GM10266 (cell line): ENCODE results near the gene SEH1L.

Source experiments
- DNase-seq: peaks from one replicate; pipeline ENCODE4 v3.0.0; 2012; ENCODE audit errors: extremely low spot score
- TF ChIP-seq, protein P1 (sequence below): IDR thresholded peaks from 2 replicates; pipeline ENCODE4 v1.5.1; 2012; ENCODE audit warnings: mild to moderate bottlenecking, low read depth; ENCODE audit not compliant: control insufficient read depth, insufficient read depth; ENCODE audit errors: missing control alignments

The SEH1L gene

DNA sequence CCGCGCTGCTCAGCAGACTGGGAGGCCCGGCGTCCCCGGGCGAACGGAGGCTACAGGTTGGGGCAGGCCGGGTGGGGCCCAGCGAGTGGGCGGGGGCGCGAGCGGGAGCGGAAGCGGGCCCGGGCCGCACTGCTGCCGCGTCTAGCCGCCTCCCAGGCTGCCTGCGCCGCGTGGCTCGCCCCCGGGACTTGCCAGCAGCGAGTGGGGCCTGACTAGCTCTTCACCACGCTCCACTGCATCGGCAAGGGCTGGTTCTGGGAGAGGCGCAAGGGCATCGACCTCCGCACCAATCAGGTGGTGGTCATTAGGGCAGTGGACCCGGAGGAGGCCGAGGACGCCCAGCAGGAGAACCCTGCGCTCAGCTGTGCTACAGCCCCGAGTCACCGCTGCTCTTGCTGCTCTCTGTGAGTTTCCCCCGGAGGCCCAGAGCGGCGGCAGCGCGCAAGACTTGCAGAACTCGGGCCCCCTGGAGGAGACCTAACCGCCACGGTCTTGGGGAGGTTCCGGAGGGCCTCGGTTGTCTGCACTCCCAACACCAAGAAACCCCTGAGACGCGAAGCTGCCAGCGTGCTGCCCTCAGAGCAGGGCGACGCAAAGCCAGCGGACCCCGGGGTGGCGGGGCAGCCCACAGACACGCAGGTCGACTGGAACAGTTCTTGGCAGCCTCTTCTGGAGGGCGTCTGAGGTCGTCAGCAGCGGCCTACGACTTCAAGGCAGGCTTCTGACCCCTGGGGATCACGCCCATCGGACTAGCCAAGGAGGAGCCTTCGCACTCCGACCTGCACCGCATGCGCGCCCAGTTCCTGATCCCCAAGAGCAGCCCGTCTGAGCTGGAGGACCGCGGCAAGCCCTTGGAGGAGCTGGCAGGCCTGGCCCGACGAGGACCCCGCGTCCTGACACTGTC, 36.5 kb upstream of the SEH1L start:
- TF ChIP-seq, protein P1, sequence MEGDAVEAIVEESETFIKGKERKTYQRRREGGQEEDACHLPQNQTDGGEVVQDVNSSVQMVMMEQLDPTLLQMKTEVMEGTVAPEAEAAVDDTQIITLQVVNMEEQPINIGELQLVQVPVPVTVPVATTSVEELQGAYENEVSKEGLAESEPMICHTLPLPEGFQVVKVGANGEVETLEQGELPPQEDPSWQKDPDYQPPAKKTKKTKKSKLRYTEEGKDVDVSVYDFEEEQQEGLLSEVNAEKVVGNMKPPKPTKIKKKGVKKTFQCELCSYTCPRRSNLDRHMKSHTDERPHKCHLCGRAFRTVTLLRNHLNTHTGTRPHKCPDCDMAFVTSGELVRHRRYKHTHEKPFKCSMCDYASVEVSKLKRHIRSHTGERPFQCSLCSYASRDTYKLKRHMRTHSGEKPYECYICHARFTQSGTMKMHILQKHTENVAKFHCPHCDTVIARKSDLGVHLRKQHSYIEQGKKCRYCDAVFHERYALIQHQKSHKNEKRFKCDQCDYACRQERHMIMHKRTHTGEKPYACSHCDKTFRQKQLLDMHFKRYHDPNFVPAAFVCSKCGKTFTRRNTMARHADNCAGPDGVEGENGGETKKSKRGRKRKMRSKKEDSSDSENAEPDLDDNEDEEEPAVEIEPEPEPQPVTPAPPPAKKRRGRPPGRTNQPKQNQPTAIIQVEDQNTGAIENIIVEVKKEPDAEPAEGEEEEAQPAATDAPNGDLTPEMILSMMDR, result no peak
- peak; percentile 68 for DNase-seq

DNA sequence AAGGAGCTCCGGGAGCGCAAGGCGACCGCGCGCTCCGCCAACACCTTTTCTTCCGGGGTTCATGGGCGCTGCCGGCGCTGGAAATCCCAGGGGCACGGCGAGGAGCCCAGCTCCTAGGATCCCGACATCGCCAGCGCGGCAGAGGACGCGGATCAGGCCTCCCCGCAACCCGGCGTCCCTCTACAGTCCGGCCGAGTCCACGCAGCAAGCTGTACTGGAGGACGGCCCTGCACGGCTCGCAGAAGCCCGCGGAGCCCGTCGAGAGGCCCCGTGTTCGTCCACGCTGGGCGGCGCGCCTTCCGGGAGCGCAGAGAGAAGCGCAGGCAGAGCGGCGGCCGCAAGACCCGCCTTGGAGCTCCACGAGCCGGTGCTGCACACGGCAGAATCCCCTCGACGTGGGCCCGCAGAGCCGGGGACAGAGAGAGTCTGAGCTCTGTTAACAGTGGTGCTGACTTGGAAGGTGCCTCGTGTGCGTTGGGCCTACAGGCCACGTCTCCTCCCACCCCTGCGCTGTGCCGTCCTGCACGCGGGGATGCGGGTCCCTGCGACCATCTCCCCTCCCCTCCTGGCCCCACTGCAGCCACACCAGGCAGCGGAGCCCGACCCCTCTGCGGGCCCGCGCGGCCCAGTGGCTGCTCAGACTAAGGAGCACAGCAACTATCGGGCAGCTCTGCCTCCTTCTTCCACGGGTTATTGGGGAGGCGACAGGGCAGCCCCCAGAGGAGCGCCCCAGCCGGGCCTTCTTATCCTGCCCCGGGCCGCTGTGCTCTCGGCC, 35.7 kb upstream of the SEH1L start:
- TF ChIP-seq, protein P1, result no peak
- DNase-seq, result no peak

DNA sequence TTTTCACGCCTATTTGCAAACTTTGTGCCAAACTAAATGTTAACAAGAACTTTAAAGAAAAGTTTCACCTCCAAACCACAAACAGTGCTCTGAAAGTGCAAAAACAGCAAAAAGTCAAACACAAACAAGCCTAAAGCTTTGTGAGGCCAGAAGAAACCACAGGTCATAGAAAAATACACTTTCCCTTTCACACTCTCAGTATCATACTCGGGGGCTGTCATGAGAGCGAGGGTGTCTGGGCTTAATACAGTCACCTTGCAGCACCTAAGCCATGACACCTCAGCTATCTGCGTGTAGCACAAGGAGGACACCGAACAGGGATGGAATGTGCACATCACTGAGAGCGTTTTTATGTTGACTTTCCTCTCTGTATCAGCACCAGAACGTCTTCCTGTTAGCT, 26.6 kb upstream of the SEH1L start:
- peak; percentile 49 for DNase-seq
- TF ChIP-seq, protein P1, result no peak

DNA sequence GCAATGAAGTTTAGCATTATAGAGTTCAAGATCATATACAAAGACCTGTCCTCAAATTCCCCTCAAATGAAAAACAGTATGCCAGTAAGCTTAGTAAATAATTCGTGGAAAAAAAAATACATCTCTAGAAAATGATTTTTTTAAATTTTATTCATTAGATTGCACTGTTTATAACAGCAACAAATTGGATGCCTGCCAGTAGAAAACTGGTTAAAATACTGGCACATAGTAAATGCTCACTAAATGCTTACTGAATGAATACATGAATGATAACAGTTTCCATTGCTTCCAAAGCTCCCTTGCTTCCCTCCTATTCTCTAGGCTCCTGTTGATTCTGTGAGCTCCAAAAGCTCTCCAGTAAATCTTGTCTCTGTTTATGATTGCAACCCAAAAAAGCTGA, 25.5 kb upstream of the SEH1L start:
- no peak for DNase-seq
- TF ChIP-seq, protein P1, result no peak

DNA sequence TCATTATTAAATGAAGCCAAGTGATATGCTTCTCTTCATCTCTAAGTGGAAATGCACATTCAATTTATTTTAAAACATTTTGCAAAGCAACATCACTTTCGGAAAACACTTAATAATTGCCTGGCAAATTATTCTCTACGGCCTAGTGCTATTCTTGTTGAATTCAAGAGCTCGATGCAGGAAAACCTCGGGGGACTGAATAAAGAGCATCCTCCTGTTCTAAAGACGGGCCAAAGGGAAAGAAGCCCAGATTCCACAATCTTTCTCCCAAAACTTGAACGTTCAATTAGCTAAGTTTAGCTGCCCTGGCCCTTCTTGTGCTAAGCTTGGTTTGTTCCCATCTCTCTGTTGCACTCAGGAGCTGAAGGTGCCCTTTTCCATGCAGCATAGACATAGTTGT, 23.2 kb upstream of the SEH1L start:
- TF ChIP-seq, protein P1, result no peak
- no peak for DNase-seq

DNA sequence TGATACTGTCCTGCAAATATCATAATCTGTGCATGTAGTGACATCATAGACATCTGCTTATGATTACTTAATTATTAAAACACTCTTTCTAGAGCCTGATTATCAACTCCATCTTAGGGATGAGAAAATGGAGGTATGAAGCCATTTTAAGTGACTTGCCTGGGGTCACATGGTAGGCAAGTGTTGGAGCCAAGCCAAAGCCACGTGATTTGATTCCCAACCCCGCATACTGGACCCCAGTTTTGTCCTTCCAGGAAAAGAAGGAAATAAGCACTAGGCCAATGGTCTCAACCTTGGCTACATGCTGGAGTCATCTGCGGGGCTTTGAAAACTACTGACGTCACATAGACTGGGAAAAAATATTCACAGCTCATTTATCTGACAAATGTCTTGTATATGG, 19.6 kb upstream of the SEH1L start:
- DNase-seq, result no peak
- TF ChIP-seq, protein P1, result no peak

DNA sequence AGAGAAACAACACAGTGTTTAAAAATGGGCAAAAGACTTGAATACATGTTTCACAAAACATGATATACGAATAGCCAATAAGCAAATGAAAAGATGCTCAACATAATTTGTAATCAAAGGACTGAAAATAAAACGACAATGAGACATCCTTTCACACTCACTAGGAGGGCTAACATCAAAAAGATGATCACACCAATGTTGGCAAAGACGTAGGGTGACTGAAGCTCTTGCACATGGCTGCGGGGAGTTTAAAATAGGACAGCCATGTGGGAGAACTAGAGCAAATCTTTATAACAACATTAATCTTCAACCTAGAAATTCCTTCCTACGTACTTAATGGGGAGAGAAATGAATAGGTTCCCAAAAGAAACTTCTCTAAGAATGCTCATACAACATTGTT, 19.2 kb upstream of the SEH1L start:
- DNase-seq, result no peak
- TF ChIP-seq, protein P1, result no peak
